Upper lobe of left lung (tissue), 6 donors: Measurements from ENCODE around the gene LIMCH1. TPM values are rescaled to one million over a fixed set of nuclear protein-coding genes. Genes with fewer than 3 reads are reported as not detected.

Source experiments
- ATAC-seq, 2 donors: fragments of 200-7000 bp; cut with Tn5 transposase; one replicate each; pipeline ENCODE4 v1.9.1; 2022; ENCODE audit warnings: mild to moderate bottlenecking in 2 of 2, moderate library complexity in 2 of 2; ENCODE audit not compliant: low FRiP score in 2 of 2
- DNase-seq, 2 donors: peaks; one replicate each; pipeline ENCODE4 v3.0.0-alpha.2; 2019 to 2020
- H3K27ac ChIP-seq, 4 donors: fragments of 200-600 bp; sonication (generic); one replicate each; pipeline ENCODE4 v1.5.1; 2016 to 2019
- H3K27me3 ChIP-seq, 4 donors: fragments of 200-600 bp; sonication (generic); one replicate each; pipeline ENCODE4 v1.5.1; 2017 to 2019
- H3K36me3 ChIP-seq, 4 donors: fragments of 200-600 bp; sonication (generic); one replicate each; pipeline ENCODE4 v1.5.1; 2016 to 2019
- H3K4me1 ChIP-seq, 4 donors: fragments of 200-600 bp; sonication (generic); one replicate each; pipeline ENCODE4 v1.5.1; 2018 to 2019
- H3K4me3 ChIP-seq, 4 donors: fragments of 200-600 bp; sonication (generic); one replicate each; pipeline ENCODE4 v1.5.1; 2017 to 2019; ENCODE audit warnings: mild to moderate bottlenecking in 2 of 4, moderate library complexity in 1 of 4
- H3K9me3 ChIP-seq, 4 donors: fragments of 200-600 bp; sonication (generic); one replicate each; pipeline ENCODE4 v1.5.1; 2018 to 2019
- CTCF ChIP-seq, 6 experiments: fragments of 450-650 bp in 4 of 6; fragments of 200-600 bp in 2 of 6; sonication (generic) in 2 of 6; IDR thresholded peaks; one replicate each; pipeline ENCODE4 v1.5.1; 2016 to 2019; ENCODE audit warnings: antibody characterized with exemption in 6 of 6
- EP300 ChIP-seq, 4 donors: sonication (generic); formaldehyde crosslinking; IDR thresholded peaks; one replicate each; pipeline ENCODE4 v1.5.1; 2017; ENCODE audit warnings: antibody characterized with exemption in 4 of 4, control low read depth in 2 of 4
- POLR2A ChIP-seq, 4 donors: fragments of 450-650 bp; IDR thresholded peaks; one replicate each; pipeline ENCODE4 v1.5.1; 2016 to 2017; ENCODE audit warnings: antibody characterized with exemption in 4 of 4, mild to moderate bottlenecking in 2 of 4
- POLR2AphosphoS5 ChIP-seq, 2 donors: sonication (generic); formaldehyde crosslinking; IDR thresholded peaks; one replicate each; pipeline ENCODE4 v1.5.1; 2017; ENCODE audit warnings: antibody characterized with exemption in 2 of 2
- WGBS, 2 donors: methylation state at CpG; one replicate each; pipeline ENCODE4 v1.1.5; 2017 to 2018; 5-methylcytosine and 5-hydroxymethylcytosine counted together
- total RNA-seq, 6 donors: library from RNA; depleted of rRNA in 4 of 6; stranded (reverse); fragments of >200 nt in 4 of 6; gene quantifications; one replicate each; pipeline versions ENCODE4 v1.1.0 to v1.2.1, GENCODE V29; 2016 to 2021
- donor health status: DM: no; HTN: no; CAD: no; lungs with moderate emphysema.
- donor health status: DM: no; HTN: yes; CAD: no; lungs with severe emphysema.

Gene LIMCH1
- total RNA-seq, 6 donors from 2014 or later, result 231 to 598 (median 331) TPM

GRCh38 chr4:41572956-41573355 lies 35.0 kb downstream of the LIMCH1 start:
- peak overlapping the region; percentile 12 to 55 (median 36) for H3K27ac ChIP-seq
- H3K4me3 ChIP-seq, result no peak overlapping the region
- WGBS, 2 donors, result 52 to 66% methylated on average over 2 of the region's 2 CpGs
- ATAC-seq (no peak), DNase-seq (no peak)
- no peaks in the 10 kb centered on the region for H3K36me3 ChIP-seq
- no peaks in the 10 kb centered on the region for H3K27me3 ChIP-seq
- no peaks in the 10 kb centered on the region for H3K9me3 ChIP-seq
- no peak for TF ChIP-seq EP300 (IDR thresholded peaks at IDR 0.05)
- TF ChIP-seq POLR2A (IDR thresholded peaks at IDR 0.05), result no peak
- no peak for TF ChIP-seq POLR2AphosphoS5 (IDR thresholded peaks at IDR 0.05)
- TF ChIP-seq CTCF (IDR thresholded peaks at IDR 0.05), result no peak
- peaks cover 3 to 21% (median 8%) of the 10 kb centered on the region in 4 donors for H3K4me1 ChIP-seq

GRCh38 chr4:41573502-41574001 lies 35.6 kb downstream of the LIMCH1 start:
- DNase-seq, result no peak
- no peaks in the 10 kb centered on the region for H3K36me3 ChIP-seq
- no peaks in the 10 kb centered on the region for H3K9me3 ChIP-seq
- H3K27me3 ChIP-seq, result no peaks in the 10 kb centered on the region
- TF ChIP-seq EP300 (IDR thresholded peaks at IDR 0.05) (no peak), CTCF (IDR thresholded peaks at IDR 0.05) (no peak), POLR2AphosphoS5 (IDR thresholded peaks at IDR 0.05) (no peak), POLR2A (IDR thresholded peaks at IDR 0.05) (no peak)
- peaks cover 3 to 21% (median 8%) of the 10 kb centered on the region in 4 donors for H3K4me1 ChIP-seq
- 62 to 68% methylated on average over 4 of the region's 4 CpGs for WGBS, 2 donors
- no peak for ATAC-seq
- no peak overlapping the region for H3K4me3 ChIP-seq
- H3K27ac ChIP-seq, result peak overlapping the region in 3 of 4 donors; percentile 1 to 14 (median 3)

- peak overlapping the region; percentile 37 to 59 (median 52) for H3K27ac ChIP-seq
- WGBS, 2 donors, result 73 to 75% methylated on average over 4 of the region's 4 CpGs
- TF ChIP-seq EP300 (IDR thresholded peaks at IDR 0.05), result no peak
- TF ChIP-seq POLR2AphosphoS5 (IDR thresholded peaks at IDR 0.05), result no peak
- no peak for TF ChIP-seq POLR2A (IDR thresholded peaks at IDR 0.05)
- TF ChIP-seq CTCF (IDR thresholded peaks at IDR 0.05), result no peak
Measured at GRCh38 chr4:41575207-41575606, 37.2 kb downstream of the LIMCH1 start.

GRCh38 chr4:41575665-41576064 lies 37.7 kb downstream of the LIMCH1 start:
- H3K27me3 ChIP-seq, result no peaks in the 10 kb centered on the region
- peak overlapping the region; percentile 22 to 52 (median 44) for H3K27ac ChIP-seq
- H3K4me1 ChIP-seq, result peaks cover 3 to 20% (median 8%) of the 10 kb centered on the region in 4 donors
- no peaks in the 10 kb centered on the region for H3K36me3 ChIP-seq
- no peak for DNase-seq
- no peaks in the 10 kb centered on the region for H3K9me3 ChIP-seq
- TF ChIP-seq POLR2A (IDR thresholded peaks at IDR 0.05) (no peak), CTCF (IDR thresholded peaks at IDR 0.05) (peak in 1 of 6 experiments; percentile 35)
- 91 to 96% methylated on average over 1 of the region's 1 CpG for WGBS, 2 donors
- H3K4me3 ChIP-seq, result no peak overlapping the region
- ATAC-seq, result no peak

More at GRCh38 chr4:41575207-41575606, 37.2 kb downstream of the LIMCH1 start:
- DNase-seq, result no peak
- H3K36me3 ChIP-seq, result no peaks in the 10 kb centered on the region
- peak in 1 of 2 donors; percentile 53 for ATAC-seq
- H3K4me1 ChIP-seq, result peaks cover 3 to 21% (median 8%) of the 10 kb centered on the region in 4 donors
- H3K9me3 ChIP-seq, result no peaks in the 10 kb centered on the region
- H3K4me3 ChIP-seq, result no peak overlapping the region
- H3K27me3 ChIP-seq, result no peaks in the 10 kb centered on the region

- DNase-seq (no peak), ATAC-seq (no peak)
- TF ChIP-seq POLR2A (IDR thresholded peaks at IDR 0.05), result no peak
- H3K4me3 ChIP-seq, result no peak overlapping the region
- H3K27ac ChIP-seq, result peak overlapping the region in 1 of 4 donors; percentile 32
- 62 to 67% methylated on average over 3 of the region's 3 CpGs for WGBS, 2 donors
- no peaks in the 10 kb centered on the region for H3K9me3 ChIP-seq
- H3K36me3 ChIP-seq, result no peaks in the 10 kb centered on the region
- H3K27me3 ChIP-seq, result no peaks in the 10 kb centered on the region
- H3K4me1 ChIP-seq, result peaks cover 0 to 20% (median 3%) of the 10 kb centered on the region in 4 donors
Measured at GRCh38 chr4:41579043-41579442, 41.1 kb downstream of the LIMCH1 start.
